Right cardiac atrium (tissue), 5 donors: ENCODE results near the gene MTA1. TPM values are rescaled to one million over a fixed set of nuclear protein-coding genes. Genes with fewer than 3 reads are reported as not detected.
A peak's percentile ranks its signal among the peaks of the same experiment; 100 is the strongest.

Experiments used
- ATAC-seq, 2 donors: fragments of 200-7000 bp; cut with Tn5 transposase; one replicate each; pipeline versions ENCODE4 v1.8.0 to v1.9.1; 2020; ENCODE audit warnings: moderate library complexity in 2 of 2, mild to moderate bottlenecking in 1 of 2
- DNase-seq, 3 donors: peaks; one replicate each; pipeline ENCODE4 v3.0.0-alpha.2; 2020
- H3K27ac ChIP-seq: one replicate; pipeline ENCODE4 v1.5.1; 2013; ENCODE audit warnings: mild to moderate bottlenecking, low read length, control low read depth, moderate library complexity
- H3K27me3 ChIP-seq: one replicate; pipeline ENCODE4 v1.6.1; 2013; ENCODE audit not compliant: control insufficient read depth, insufficient read depth
- H3K4me1 ChIP-seq: one replicate; pipeline ENCODE4 v1.6.1; 2013; ENCODE audit warnings: low read length; ENCODE audit not compliant: control insufficient read depth, insufficient read depth
- H3K4me3 ChIP-seq: one replicate; pipeline ENCODE4 v1.5.1; 2013; ENCODE audit warnings: low read length, control low read depth
- H3K9me3 ChIP-seq: one replicate; pipeline ENCODE4 v1.6.1; 2013; ENCODE audit warnings: low read length; ENCODE audit not compliant: control insufficient read depth
- WGBS: extraction: QIAGEN DNeasy Blood & Tissue Kit; methylation state at CpG from one replicate; pipeline ENCODE4 v1.1.7; 2013; 5-methylcytosine and 5-hydroxymethylcytosine counted together
- intact Hi-C, 4 donors: fragments of 100-400 bp; cut with DNase I; formaldehyde crosslinking; loops; one replicate each; pipeline versions ENCODE4 v1.11.0 to v1.14.0; 2022 to 2023
- polyA plus RNA-seq: library from polyadenylated mRNA; stranded (reverse); fragments of 200-250 nt; gene quantifications from one replicate; pipeline ENCODE4 v1.2.3, GENCODE V29; 2013
- total RNA-seq, 4 donors: library from RNA; stranded (reverse); fragmentation: NEBNext Ultra II Directional; extraction: Animal tissue kit (Norgen Biotek cat#: 25700); gene quantifications; one replicate each; pipeline ENCODE4 v1.2.1, GENCODE V29; 2021
- donor health status: healthy with polysubstance abuse.
- donor health status: DM: no; HTN: yes; CAD: no.
- donor health status: DM: no; HTN: no; CAD: no.
- donor health status: DM: no; HTN: yes; CAD: no; lungs with severe emphysema.
- donor health status: DM: yes; HTN: yes; CAD: no.

The MTA1 gene
- total and polyA plus RNA-seq, 5 donors, result 121 to 179 (median 141) TPM

- Histone ChIP-seq H3K4me1 (no peaks in the 10 kb centered on the region), H3K27ac (no peak overlapping the region), H3K4me3 (no peak overlapping the region), H3K9me3 (no peaks in the 10 kb centered on the region), H3K27me3 (no peaks in the 10 kb centered on the region)
- intact Hi-C loops, result loop anchor here in 2 of 4 donors (5.0 kb wide), 2 partner anchors 40 to 75 kb away; partner anchors contain the start of gene CRIP1 (in 1 of the 2)
- DNase-seq (peak in 2 of 3 donors; percentile 27 to 37), ATAC-seq (no peak)
- WGBS, result 78% methylated on average over 14 of the region's 14 CpGs
Observed at GRCh38 chr14:105446971-105447370, 27.3 kb downstream of the MTA1 start.

- H3K27me3 ChIP-seq, result no peaks in the 10 kb centered on the region
- no peak overlapping the region for H3K4me3 ChIP-seq
- ATAC-seq (peak; percentile 1 to 6), DNase-seq (peak; percentile 18 to 61 (median 45))
- no peak overlapping the region for H3K27ac ChIP-seq
- no peaks in the 10 kb centered on the region for H3K9me3 ChIP-seq
- intact Hi-C loops, result loop anchor here in 2 of 4 donors (5.0 kb wide), 2 partner anchors 39 to 76 kb away; partner anchors contain the start of gene CRIP1 (in 1 of the 2)
- no peaks in the 10 kb centered on the region for H3K4me1 ChIP-seq
- 75% methylated on average over 31 of the region's 31 CpGs for WGBS
Observed at GRCh38 chr14:105447651-105448640, 28.3 kb downstream of the MTA1 start.

GRCh38 chr14:105448706-105449111 is 29.1 kb downstream of the MTA1 start:
- DNase-seq (peak; percentile 77 to 93 (median 93)), ATAC-seq (peak; percentile 87 to 88)
- Histone ChIP-seq H3K27ac (no peak overlapping the region), H3K4me1 (no peaks in the 10 kb centered on the region), H3K9me3 (no peaks in the 10 kb centered on the region), H3K27me3 (no peaks in the 10 kb centered on the region), H3K4me3 (no peak overlapping the region)
- 24% methylated on average over 16 of the region's 16 CpGs for WGBS
- intact Hi-C loops, result loop anchor here in 2 of 4 donors (5.0 kb wide), 2 partner anchors 39 to 76 kb away; partner anchors contain the start of gene CRIP1 (in 1 of the 2)

GRCh38 chr14:105449276-105450122 is 29.9 kb downstream of the MTA1 start:
- 86% methylated on average over 47 of the region's 47 CpGs for WGBS
- Histone ChIP-seq H3K4me3 (no peak overlapping the region), H3K9me3 (no peaks in the 10 kb centered on the region), H3K4me1 (no peaks in the 10 kb centered on the region), H3K27ac (no peak overlapping the region), H3K27me3 (no peaks in the 10 kb centered on the region)
- intact Hi-C loops, result loop anchor here in 2 of 4 donors (5.0 kb wide), 2 partner anchors 38 to 77 kb away; partner anchors contain the start of gene CRIP1 (in 1 of the 2)
- ATAC-seq, result peak; percentile 1 to 19
- DNase-seq, result peak; percentile 20 to 70 (median 56)

GRCh38 chr14:105450123-105450505 is 30.5 kb downstream of the MTA1 start:
- Histone ChIP-seq H3K4me3 (no peak overlapping the region), H3K4me1 (no peaks in the 10 kb centered on the region), H3K9me3 (no peaks in the 10 kb centered on the region), H3K27me3 (no peaks in the 10 kb centered on the region), H3K27ac (no peak overlapping the region)
- intact Hi-C loops, result no loop called here
- ATAC-seq (no peak), DNase-seq (peak in 1 of 3 donors; percentile 55)
- 84% methylated on average over 22 of the region's 22 CpGs for WGBS

- H3K4me3 ChIP-seq, result no peak overlapping the region
- no peaks in the 10 kb centered on the region for H3K27me3 ChIP-seq
- H3K27ac ChIP-seq, result no peak overlapping the region
- ATAC-seq (no peak), DNase-seq (peak in 2 of 3 donors; percentile 43 to 53)
- no peaks in the 10 kb centered on the region for H3K4me1 ChIP-seq
- H3K9me3 ChIP-seq, result no peaks in the 10 kb centered on the region
- intact Hi-C loops, result no loop called here
- 90% methylated on average over 29 of the region's 29 CpGs for WGBS
Observed at GRCh38 chr14:105450864-105451720, 31.5 kb downstream of the MTA1 start.

GRCh38 chr14:105452963-105453362 is 33.3 kb downstream of the MTA1 start:
- 88% methylated on average over 14 of the region's 14 CpGs for WGBS
- intact Hi-C loops, result no loop called here
- ATAC-seq, result no peak

GRCh38 chr14:105453847-105454246 is 34.2 kb downstream of the MTA1 start:
- Histone ChIP-seq H3K27me3 (no peaks in the 10 kb centered on the region), H3K9me3 (no peaks in the 10 kb centered on the region), H3K4me3 (no peak overlapping the region), H3K27ac (no peak overlapping the region), H3K4me1 (no peaks in the 10 kb centered on the region)
- intact Hi-C loops, result no loop called here
- ATAC-seq (no peak), DNase-seq (peak in 2 of 3 donors; percentile 37 to 44)
- 89% methylated on average over 14 of the region's 14 CpGs for WGBS

More at GRCh38 chr14:105452963-105453362, 33.3 kb downstream of the MTA1 start:
- peak in 2 of 3 donors; percentile 43 to 52 for DNase-seq
- H3K27me3 ChIP-seq, result no peaks in the 10 kb centered on the region
- H3K4me3 ChIP-seq, result no peak overlapping the region
- H3K4me1 ChIP-seq, result no peaks in the 10 kb centered on the region
- no peaks in the 10 kb centered on the region for H3K9me3 ChIP-seq
- H3K27ac ChIP-seq, result no peak overlapping the region

- Histone ChIP-seq H3K9me3 (no peaks in the 10 kb centered on the region), H3K4me1 (no peaks in the 10 kb centered on the region), H3K27ac (no peak overlapping the region), H3K27me3 (no peaks in the 10 kb centered on the region), H3K4me3 (no peak overlapping the region)
- no peak for ATAC-seq
- peak in 2 of 3 donors; percentile 33 to 42 for DNase-seq
- intact Hi-C loops, result no loop called here
- 90% methylated on average over 22 of the region's 22 CpGs for WGBS
Observed at GRCh38 chr14:105455086-105455640, 35.5 kb downstream of the MTA1 start.
